Neural cell (in vitro differentiated cells): ENCODE data around the gene PILRA. TPM values are rescaled to one million over a fixed set of nuclear protein-coding genes. Genes with fewer than 3 reads are reported as not detected.

Experiments used
- H2AFZ ChIP-seq: fragments of 200-600, 300-800 bp; sonication (generic), shearing (Covaris generic); 2 replicates; pipeline ENCODE4 v1.6.0; 2014; ENCODE audit warnings: low read depth, mild to moderate bottlenecking, antibody characterized with exemption, low read length, moderate library complexity
- H3F3A ChIP-seq: fragments of 200-600 bp; shearing (Covaris generic); 2 replicates; pipeline ENCODE4 v1.6.1; 2016; ENCODE audit warnings: mild to moderate bottlenecking, moderate library complexity, mixed read lengths, antibody characterized with exemption, low read length; ENCODE audit not compliant: insufficient read depth, poor library complexity, severe bottlenecking
- H3K27ac ChIP-seq: fragments of 200-600, 300-800 bp; sonication (generic), shearing (Covaris generic); 2 replicates; pipeline ENCODE4 v1.5.1; 2014; ENCODE audit warnings: mild to moderate bottlenecking, low read length, moderate library complexity
- H3K27me3 ChIP-seq: fragments of 300-800, 200-600 bp; sonication (generic), shearing (Covaris generic); 2 replicates; pipeline ENCODE4 v1.6.0; 2014; ENCODE audit warnings: mild to moderate bottlenecking, low read depth, low read length, moderate library complexity; ENCODE audit not compliant: insufficient read depth
- H3K36me3 ChIP-seq: fragments of 300-800, 200-600 bp; sonication (generic), shearing (Covaris generic); 2 replicates; pipeline ENCODE4 v1.5.1; 2014; ENCODE audit warnings: mild to moderate bottlenecking, antibody characterized with exemption, low read length, moderate library complexity; ENCODE audit not compliant: insufficient read depth
- H3K4me2 ChIP-seq: fragments of 300-800, 200-600 bp; sonication (generic), shearing (Covaris generic); 2 replicates; pipeline ENCODE4 v1.6.0; 2014; ENCODE audit warnings: mild to moderate bottlenecking, low read length
- H3K4me3 ChIP-seq: fragments of 300-800, 200-600 bp; sonication (generic), shearing (Covaris generic); 2 replicates; pipeline ENCODE4 v1.5.1; 2014; ENCODE audit warnings: mild to moderate bottlenecking, low read length, moderate library complexity
- H3K79me2 ChIP-seq: fragments of 200-600 bp; shearing (Covaris generic); replicated peaks from 2 replicates; pipeline ENCODE4 v1.6.0; 2014; ENCODE audit warnings: mild to moderate bottlenecking, low read length, moderate library complexity; ENCODE audit not compliant: insufficient read depth
- H3K9ac ChIP-seq: fragments of 300-800, 200-600 bp; sonication (generic), shearing (Covaris generic); 2 replicates; pipeline ENCODE4 v1.6.1; 2016; ENCODE audit warnings: mild to moderate bottlenecking, low read length, mixed read lengths
- H3K9me2 ChIP-seq: fragments of 200-600 bp; shearing (Covaris generic); 2 replicates; pipeline ENCODE4 v1.6.1; 2016; ENCODE audit warnings: mild to moderate bottlenecking, low read length, mixed read lengths; ENCODE audit not compliant: insufficient read depth
- H3K9me3 ChIP-seq: fragments of 200-600, 300-800 bp; sonication (generic), shearing (Covaris generic); 2 replicates; pipeline ENCODE4 v1.6.1; 2016; ENCODE audit warnings: mild to moderate bottlenecking, mixed run types, low read length, moderate library complexity, mixed read lengths
- H4K20me1 ChIP-seq: fragments of 200-600 bp; shearing (Covaris generic); 2 replicates; pipeline ENCODE4 v1.6.1; 2016; ENCODE audit warnings: mild to moderate bottlenecking, mixed run types; ENCODE audit not compliant: insufficient read depth
- CTCF ChIP-seq: fragments of 450-650 bp; IDR thresholded peaks from 2 replicates; pipeline ENCODE4 v1.5.1; 2014; ENCODE audit warnings: antibody characterized with exemption, mild to moderate bottlenecking, moderate library complexity; ENCODE audit not compliant: poor library complexity, severe bottlenecking
- EP300 ChIP-seq: fragments of 450-650 bp; conservative IDR thresholded peaks from 2 replicates; pipeline ENCODE4 v1.6.1; 2014; ENCODE audit warnings: antibody characterized with exemption, mild to moderate bottlenecking, moderate library complexity; ENCODE audit not compliant: poor library complexity, severe bottlenecking
- EZH2 ChIP-seq: fragments of 200-600, 300-800 bp; shearing (Covaris generic), sonication (generic); IDR thresholded peaks from 2 replicates; pipeline ENCODE4 v1.6.1; 2014; ENCODE audit warnings: antibody characterized with exemption, low read length, borderline replicate concordance, mild to moderate bottlenecking; ENCODE audit not compliant: insufficient read depth, poor library complexity, severe bottlenecking
- MXI1 ChIP-seq: fragments of 450-650 bp; conservative IDR thresholded peaks from 2 replicates; pipeline ENCODE4 v1.6.1; 2014; ENCODE audit warnings: antibody characterized with exemption, mild to moderate bottlenecking; ENCODE audit not compliant: poor library complexity, severe bottlenecking
- POLR2AphosphoS5 ChIP-seq: IDR thresholded peaks from 2 replicates; pipeline ENCODE4 v1.6.1; 2012
- RAD21 ChIP-seq: fragments of 450-650 bp; conservative IDR thresholded peaks from 2 replicates; pipeline ENCODE4 v1.6.1; 2014; ENCODE audit warnings: antibody characterized with exemption, mild to moderate bottlenecking, moderate library complexity
- SMC3 ChIP-seq: fragments of 450-650 bp; conservative IDR thresholded peaks from 2 replicates; pipeline ENCODE4 v1.6.1; 2014; ENCODE audit warnings: antibody characterized with exemption, mild to moderate bottlenecking, moderate library complexity; ENCODE audit not compliant: poor library complexity
- TAF1 ChIP-seq: IDR thresholded peaks from 2 replicates; pipeline ENCODE4 v1.6.1; 2012; ENCODE audit warnings: low read depth
- polyA plus RNA-seq: library from polyadenylated mRNA; depleted of rRNA; stranded (reverse); fragments of >200 nt; gene quantifications from 2 replicates; pipeline ENCODE4 v1.2.3, GENCODE V29; 2014
- TF ChIP-seq, protein P1 (sequence below): IDR thresholded peaks from 2 replicates; pipeline ENCODE4 v1.6.1; 2012; ENCODE audit warnings: borderline replicate concordance

PILRA gene
- polyA plus RNA-seq, 1 donor from 2014 or later: 23.7 TPM

- H3K9ac ChIP-seq: no peak overlapping the region
Observed at GRCh38 chr7:100371561-100372171, 1.6 kb upstream of the PILRA start.

GRCh38 chr7:100372256-100372655, 1.0 kb upstream of the PILRA start:
- H3K9me3 ChIP-seq: no peaks in the 10 kb centered on the region
- no peak overlapping the region for H3K4me2 ChIP-seq
- H3K9ac ChIP-seq: no peak overlapping the region
- no peaks in the 10 kb centered on the region for H4K20me1 ChIP-seq
- no peaks in the 10 kb centered on the region for H3K36me3 ChIP-seq
- H3K4me3 ChIP-seq: no peak overlapping the region
- no peaks in the 10 kb centered on the region for H3K79me2 ChIP-seq
- no peak overlapping the region for H3K27ac ChIP-seq
- H3K27me3 ChIP-seq: no peaks in the 10 kb centered on the region
- H3F3A ChIP-seq: no peaks in the 10 kb centered on the region
- H3K9me2 ChIP-seq: no peaks in the 10 kb centered on the region
- H2AFZ ChIP-seq: no peak overlapping the region
- TF ChIP-seq, protein P1, sequence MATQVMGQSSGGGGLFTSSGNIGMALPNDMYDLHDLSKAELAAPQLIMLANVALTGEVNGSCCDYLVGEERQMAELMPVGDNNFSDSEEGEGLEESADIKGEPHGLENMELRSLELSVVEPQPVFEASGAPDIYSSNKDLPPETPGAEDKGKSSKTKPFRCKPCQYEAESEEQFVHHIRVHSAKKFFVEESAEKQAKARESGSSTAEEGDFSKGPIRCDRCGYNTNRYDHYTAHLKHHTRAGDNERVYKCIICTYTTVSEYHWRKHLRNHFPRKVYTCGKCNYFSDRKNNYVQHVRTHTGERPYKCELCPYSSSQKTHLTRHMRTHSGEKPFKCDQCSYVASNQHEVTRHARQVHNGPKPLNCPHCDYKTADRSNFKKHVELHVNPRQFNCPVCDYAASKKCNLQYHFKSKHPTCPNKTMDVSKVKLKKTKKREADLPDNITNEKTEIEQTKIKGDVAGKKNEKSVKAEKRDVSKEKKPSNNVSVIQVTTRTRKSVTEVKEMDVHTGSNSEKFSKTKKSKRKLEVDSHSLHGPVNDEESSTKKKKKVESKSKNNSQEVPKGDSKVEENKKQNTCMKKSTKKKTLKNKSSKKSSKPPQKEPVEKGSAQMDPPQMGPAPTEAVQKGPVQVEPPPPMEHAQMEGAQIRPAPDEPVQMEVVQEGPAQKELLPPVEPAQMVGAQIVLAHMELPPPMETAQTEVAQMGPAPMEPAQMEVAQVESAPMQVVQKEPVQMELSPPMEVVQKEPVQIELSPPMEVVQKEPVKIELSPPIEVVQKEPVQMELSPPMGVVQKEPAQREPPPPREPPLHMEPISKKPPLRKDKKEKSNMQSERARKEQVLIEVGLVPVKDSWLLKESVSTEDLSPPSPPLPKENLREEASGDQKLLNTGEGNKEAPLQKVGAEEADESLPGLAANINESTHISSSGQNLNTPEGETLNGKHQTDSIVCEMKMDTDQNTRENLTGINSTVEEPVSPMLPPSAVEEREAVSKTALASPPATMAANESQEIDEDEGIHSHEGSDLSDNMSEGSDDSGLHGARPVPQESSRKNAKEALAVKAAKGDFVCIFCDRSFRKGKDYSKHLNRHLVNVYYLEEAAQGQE: no peak
- TF ChIP-seq TAF1 (no peak), MXI1 (no peak), EP300 (no peak), POLR2AphosphoS5 (no peak), RAD21 (no peak), SMC3 (no peak), EZH2 (no peak)

More at GRCh38 chr7:100371561-100372171, 1.6 kb upstream of the PILRA start:
- Histone ChIP-seq H3K27ac (no peak overlapping the region), H3K4me2 (no peak overlapping the region), H3K36me3 (no peaks in the 10 kb centered on the region), H3K79me2 (no peaks in the 10 kb centered on the region), H2AFZ (no peak overlapping the region), H3K4me3 (no peak overlapping the region), H3K9me3 (no peaks in the 10 kb centered on the region), H4K20me1 (no peaks in the 10 kb centered on the region), H3K9me2 (no peaks in the 10 kb centered on the region), H3F3A (no peaks in the 10 kb centered on the region), H3K27me3 (no peaks in the 10 kb centered on the region)
- no peak for TF ChIP-seq TAF1
- TF ChIP-seq SMC3: no peak
- no peak for TF ChIP-seq RAD21
- TF ChIP-seq, protein P1: no peak
- TF ChIP-seq MXI1: no peak
- TF ChIP-seq EP300: no peak
- no peak for TF ChIP-seq CTCF
- no peak for TF ChIP-seq POLR2AphosphoS5
- TF ChIP-seq EZH2: no peak
